Measurements from ENCODE around the gene RND2. TPM values are rescaled to one million over a fixed set of nuclear protein-coding genes. Genes with fewer than 3 reads are reported as not detected.

The RND2 gene
- total RNA-seq, 1 donor from 2014 or later, result 0.85 TPM

- peak overlapping the region; percentile 89 for H3K27ac ChIP-seq (replicated peaks)
- intact Hi-C loops (cut with micrococcal nuclease), result no loop called here
- H3K4me1 ChIP-seq, result peaks cover 68% of the 10 kb centered on the region
- peak overlapping the region; percentile 95 for H3K4me3 ChIP-seq
- peaks cover 24% of the 10 kb centered on the region for H3K36me3 ChIP-seq
- peak; percentile 65 for DNase-seq
- H3K9me3 ChIP-seq (replicated peaks), result no peaks in the 10 kb centered on the region
- TF ChIP-seq CTCF (IDR thresholded peaks at IDR 0.05; ENCODE audit: borderline replicate concordance), result no peak
- no peaks in the 10 kb centered on the region for H3K27me3 ChIP-seq (ENCODE audit: low read depth)
Observed at GRCh38 chr17:43020789-43021740, 4.0 kb upstream of the RND2 start.

GRCh38 chr17:43021741-43022512, 3.1 kb upstream of the RND2 start, which contains the start of gene VAT1:
VAT1 (minus strand) TSS chr17:43022385; CDS start chr17:43022322, 63 bp downstream.
- peak; percentile 86 for DNase-seq
- Histone ChIP-seq H3K4me1 (peaks cover 60% of the 10 kb centered on the region), H3K9me3 (replicated peaks) (no peaks in the 10 kb centered on the region), H3K27me3 (ENCODE audit: low read depth) (no peaks in the 10 kb centered on the region), H3K4me3 (peak within 1 kb of the TSS; percentile 95), H3K36me3 (peaks cover 15% of the 10 kb centered on the region), H3K27ac (replicated peaks) (peak within 1 kb of the TSS; percentile 89)
- TF ChIP-seq CTCF (IDR thresholded peaks at IDR 0.05; ENCODE audit: borderline replicate concordance), result no peak
- intact Hi-C loops (cut with micrococcal nuclease), result no loop called here

- H3K4me1 ChIP-seq, result peaks cover 38% of the 10 kb centered on the region
- no peaks in the 10 kb centered on the region for H3K27me3 ChIP-seq (ENCODE audit: low read depth)
- no peaks in the 10 kb centered on the region for H3K36me3 ChIP-seq
- H3K4me3 ChIP-seq, result peak overlapping the region; percentile 70
- DNase-seq, result no peak
- H3K27ac ChIP-seq (replicated peaks), result peak overlapping the region; percentile 38
- TF ChIP-seq CTCF (IDR thresholded peaks at IDR 0.05; ENCODE audit: borderline replicate concordance), result no peak
- H3K9me3 ChIP-seq (replicated peaks), result no peaks in the 10 kb centered on the region
- intact Hi-C loops (cut with micrococcal nuclease), result no loop called here
Observed at GRCh38 chr17:43025290-43025657, 243 bp downstream of the RND2 start.

- H3K4me3 ChIP-seq, result peak overlapping the region; percentile 70
- H3K4me1 ChIP-seq, result peaks cover 32% of the 10 kb centered on the region
- H3K36me3 ChIP-seq, result no peaks in the 10 kb centered on the region
- DNase-seq, result no peak
- intact Hi-C loops (cut with micrococcal nuclease), result no loop called here
- H3K27ac ChIP-seq (replicated peaks), result peak overlapping the region; percentile 38
- H3K9me3 ChIP-seq (replicated peaks), result no peaks in the 10 kb centered on the region
- TF ChIP-seq CTCF (IDR thresholded peaks at IDR 0.05; ENCODE audit: borderline replicate concordance), result no peak
- H3K27me3 ChIP-seq (ENCODE audit: low read depth), result no peaks in the 10 kb centered on the region
Observed at GRCh38 chr17:43025766-43026537, 921 bp downstream of the RND2 start.

- Histone ChIP-seq H3K9me3 (replicated peaks) (no peaks in the 10 kb centered on the region), H3K36me3 (no peaks in the 10 kb centered on the region), H3K27me3 (ENCODE audit: low read depth) (no peaks in the 10 kb centered on the region), H3K4me3 (no peak overlapping the region), H3K4me1 (peaks cover 27% of the 10 kb centered on the region), H3K27ac (replicated peaks) (no peak overlapping the region)
- no peak for DNase-seq
- intact Hi-C loops (cut with micrococcal nuclease), result no loop called here
- no peak for TF ChIP-seq CTCF (IDR thresholded peaks at IDR 0.05; ENCODE audit: borderline replicate concordance)
Observed at GRCh38 chr17:43026595-43026994, 1.6 kb downstream of the RND2 start.
